ENCODE data around the gene TBC1D24. TPM values are rescaled to one million over a fixed set of nuclear protein-coding genes. Genes with fewer than 3 reads are reported as not detected.

The TBC1D24 gene
- total and polyA plus RNA-seq, 4 donors, result 9.0 to 35.7 (median 23.3) TPM

GRCh38 chr16:2530629-2531318 lies 55.8 kb downstream of the TBC1D24 start:
- H3K9me3 ChIP-seq (ENCODE audit: control insufficient read depth in 4 of 4, insufficient read depth in 3 of 4, low read length in 3 of 4), result no peaks in the 10 kb centered on the region
- H3K9ac ChIP-seq (ENCODE audit: insufficient read depth in 1 of 2, low read length in 2 of 2), result no peak overlapping the region
- H3K27me3 ChIP-seq (ENCODE audit: control insufficient read depth in 3 of 3, insufficient read depth in 3 of 3, low read length in 2 of 3), result no peaks in the 10 kb centered on the region
- peak overlapping the region in 1 of 2 donors; percentile 5 for H3K27ac ChIP-seq (ENCODE audit: low read depth in 1 of 2, low read length in 1 of 2)
- TF ChIP-seq CTCF (IDR thresholded peaks at IDR 0.05; ENCODE audit: control extremely low read depth, extremely low read depth), result no peak
- peaks cover 0 to 32% (median 7%) of the 10 kb centered on the region in 4 donors for H3K36me3 ChIP-seq (ENCODE audit: control insufficient read depth in 4 of 4, insufficient read depth in 4 of 4, low read length in 4 of 4)
- peaks cover 0 to 12% (median 2%) of the 10 kb centered on the region in 5 donors for H3K4me1 ChIP-seq (ENCODE audit: control insufficient read depth in 5 of 5, insufficient read depth in 5 of 5, low read length in 5 of 5)
- 90 to 92% methylated on average over 12 to 14 of the region's 14 CpGs for WGBS, 2 donors
- DNase-seq, result no peak
- ATAC-seq (ENCODE audit: insufficient read depth, low FRiP score), result no peak
- H3K4me3 ChIP-seq, result no peak overlapping the region

DNA sequence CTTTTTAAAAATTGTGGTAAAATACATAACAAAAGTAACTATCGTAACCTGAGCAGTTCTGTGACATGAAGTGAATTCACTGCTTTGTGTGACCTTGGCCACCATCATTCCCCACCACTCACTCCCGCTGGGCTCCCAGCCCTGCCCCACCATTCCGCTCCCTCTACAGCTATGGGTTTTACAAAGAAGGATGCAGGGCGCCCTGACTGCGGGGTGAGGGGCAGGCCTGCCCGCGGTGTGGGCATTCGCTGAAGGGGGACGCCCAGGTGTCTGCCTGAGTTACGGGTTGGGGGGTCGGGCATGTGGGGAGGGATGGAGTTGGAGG lies 56.4 kb downstream of the TBC1D24 start, which contains the start of gene CEMP1:
Gene CEMP1 (minus strand): TSS at position 38 of the 325 bp plus-strand sequence. CDS start 335 bp downstream, outside the sequence.
- Histone ChIP-seq H3K4me1 (ENCODE audit: control insufficient read depth in 5 of 5, insufficient read depth in 5 of 5, low read length in 5 of 5) (peaks cover 0 to 12% (median 7%) of the 10 kb centered on the region in 5 donors), H3K9me3 (ENCODE audit: control insufficient read depth in 4 of 4, insufficient read depth in 3 of 4, low read length in 3 of 4) (no peaks in the 10 kb centered on the region), H3K36me3 (ENCODE audit: control insufficient read depth in 4 of 4, insufficient read depth in 4 of 4, low read length in 4 of 4) (peaks cover 0 to 32% (median 7%) of the 10 kb centered on the region in 4 donors), H3K27me3 (ENCODE audit: control insufficient read depth in 3 of 3, insufficient read depth in 3 of 3, low read length in 2 of 3) (no peaks in the 10 kb centered on the region), H3K4me3 (peak within 1 kb of the TSS; percentile 48), H3K9ac (ENCODE audit: insufficient read depth in 1 of 2, low read length in 2 of 2) (peak within 1 kb of the TSS; percentile 82 to 86), H3K27ac (ENCODE audit: low read depth in 1 of 2, low read length in 1 of 2) (peak within 1 kb of the TSS; percentile 79 to 90)
- ATAC-seq (ENCODE audit: insufficient read depth, low FRiP score) (no peak), DNase-seq (no peak)
- 13% methylated on average over 11 of the region's 11 CpGs for WGBS, 2 donors
- no peak for TF ChIP-seq CTCF (IDR thresholded peaks at IDR 0.05; ENCODE audit: control extremely low read depth, extremely low read depth)

GRCh38 chr16:2531696-2532493 lies 57.0 kb downstream of the TBC1D24 start:
- Histone ChIP-seq H3K9ac (ENCODE audit: insufficient read depth in 1 of 2, low read length in 2 of 2) (peak overlapping the region; percentile 82 to 86), H3K27ac (ENCODE audit: low read depth in 1 of 2, low read length in 1 of 2) (peak overlapping the region; percentile 79 to 90), H3K4me3 (peak overlapping the region; percentile 48), H3K9me3 (ENCODE audit: control insufficient read depth in 4 of 4, insufficient read depth in 3 of 4, low read length in 3 of 4) (no peaks in the 10 kb centered on the region), H3K27me3 (ENCODE audit: control insufficient read depth in 3 of 3, insufficient read depth in 3 of 3, low read length in 2 of 3) (no peaks in the 10 kb centered on the region), H3K36me3 (ENCODE audit: control insufficient read depth in 4 of 4, insufficient read depth in 4 of 4, low read length in 4 of 4) (peaks cover 0 to 31% (median 7%) of the 10 kb centered on the region in 4 donors), H3K4me1 (ENCODE audit: control insufficient read depth in 5 of 5, insufficient read depth in 5 of 5, low read length in 5 of 5) (peaks cover 0 to 12% (median 8%) of the 10 kb centered on the region in 5 donors)
- TF ChIP-seq CTCF (IDR thresholded peaks at IDR 0.05; ENCODE audit: control extremely low read depth, extremely low read depth), result no peak
- 0 to 1% methylated on average over 52 to 84 of the region's 84 CpGs for WGBS, 2 donors
- peak; percentile 95 for ATAC-seq (ENCODE audit: insufficient read depth, low FRiP score)
- peak; percentile 98 for DNase-seq

Measured in lung (tissue), 12 donors.